GM18499 (cell line): Measurements from ENCODE around the gene SYNJ2.
A peak's percentile ranks its signal among the peaks of the same experiment; 100 is the strongest.

Source experiments
- ATAC-seq: cut with Tn5 transposase; IDR thresholded peaks from one replicate; pipeline ENCODE4 v1.9.1; 2021; ENCODE audit warnings: moderate number of reproducible peaks; ENCODE audit not compliant: insufficient read depth, unreplicated experiment

Gene SYNJ2

DNA sequence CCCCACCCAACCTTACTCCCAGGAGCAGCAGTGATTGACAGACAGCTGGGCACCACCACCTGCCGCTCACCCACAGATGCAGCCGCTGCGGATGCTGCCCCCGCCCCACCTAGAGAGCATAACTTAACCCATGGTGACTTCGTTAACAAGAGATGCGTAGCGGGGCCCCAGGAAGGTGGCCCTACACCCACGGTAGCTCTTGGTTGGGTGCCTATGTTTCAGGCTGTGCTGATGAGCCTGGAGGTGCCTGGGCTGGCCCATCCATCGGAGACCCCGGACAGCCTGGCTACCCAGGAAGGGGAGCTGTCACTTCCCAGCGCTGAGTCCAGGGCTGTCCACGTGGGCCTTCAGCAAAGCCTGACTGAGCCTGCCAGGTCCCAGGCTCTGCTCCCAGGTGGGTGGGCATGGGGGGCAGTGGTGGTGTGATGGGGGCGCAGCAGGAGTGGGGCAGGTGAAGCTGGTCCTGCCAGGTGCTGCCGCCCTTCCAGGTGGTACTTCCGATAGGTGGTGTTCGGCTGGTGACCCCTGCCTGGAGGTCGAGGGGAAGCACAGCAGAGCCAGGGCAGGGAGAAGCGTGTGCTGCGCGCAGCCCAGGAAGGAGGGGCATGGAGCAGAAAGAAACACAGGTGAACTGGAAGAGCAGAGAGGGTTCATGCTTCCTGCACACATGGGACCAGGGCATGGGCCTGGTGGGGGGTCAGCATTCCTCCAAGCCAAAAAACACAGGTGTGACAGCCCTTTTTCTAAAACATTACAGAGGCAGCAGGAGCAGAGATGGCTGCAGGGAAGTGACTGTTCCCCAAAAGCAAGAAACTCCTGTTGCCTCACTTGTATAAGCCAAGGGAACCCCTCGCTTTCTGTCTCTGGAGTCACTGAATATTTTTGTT, 56.9 kb downstream of the SYNJ2 start:
- no peak for ATAC-seq

DNA sequence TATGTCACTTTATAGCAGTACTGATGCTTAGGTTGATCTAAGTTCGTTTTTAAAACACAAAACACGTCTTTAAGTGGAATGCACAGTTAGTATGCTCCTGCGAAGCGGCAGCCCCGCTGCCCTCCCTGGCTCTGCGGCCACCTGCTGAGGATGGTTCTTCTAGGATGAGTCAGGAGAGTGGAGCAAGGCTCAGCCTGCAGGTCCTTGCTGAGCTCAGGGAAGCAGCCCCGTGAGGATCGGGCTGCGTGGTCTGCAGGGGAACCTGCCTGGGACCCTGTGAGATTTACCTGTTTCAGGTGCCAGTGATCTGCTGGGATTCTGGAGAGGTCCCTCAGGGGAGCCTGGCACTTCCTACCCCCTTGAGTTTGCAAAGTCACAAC, 57.5 kb downstream of the SYNJ2 start:
- ATAC-seq: no peak

- ATAC-seq: no peak
Measured at GRCh38 chr6:158039571-158040050, 57.9 kb downstream of the SYNJ2 start.

DNA sequence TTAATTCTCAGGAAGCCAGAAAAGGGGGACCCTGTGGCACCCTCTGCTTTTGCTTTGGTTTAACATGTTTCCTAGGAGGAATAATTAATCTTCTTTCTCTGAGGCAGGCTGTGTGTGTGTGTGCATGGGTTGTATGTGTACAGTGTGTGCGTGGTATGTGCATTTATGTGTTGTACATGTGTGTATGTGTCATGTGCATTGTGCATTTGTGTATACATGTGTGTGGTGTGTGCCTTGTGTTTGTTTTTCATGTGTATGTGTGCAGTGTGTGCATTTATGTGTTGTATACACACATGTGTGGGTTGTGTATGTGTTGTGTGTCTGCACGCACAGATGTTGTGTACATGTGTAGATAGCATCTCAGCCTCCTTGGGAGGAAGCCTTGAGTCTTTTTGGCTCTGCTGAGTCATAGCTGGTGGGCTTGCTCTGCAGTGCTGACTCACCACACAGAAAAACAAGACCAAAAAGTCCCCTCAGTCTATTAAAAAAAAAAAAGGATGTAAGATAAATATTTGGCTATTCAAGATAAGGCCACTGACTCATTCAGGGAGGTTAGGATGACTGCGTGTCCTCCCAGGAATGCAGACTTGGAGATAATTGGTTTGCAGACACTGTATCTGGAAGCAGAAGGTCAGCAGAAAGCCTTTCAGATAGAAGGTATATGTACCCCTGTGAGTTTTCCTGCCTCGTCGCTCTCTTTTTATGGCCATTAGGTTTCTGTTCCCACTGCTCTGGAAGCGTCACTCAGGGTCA, 58.6 kb downstream of the SYNJ2 start:
- peak; percentile 68 for ATAC-seq

DNA sequence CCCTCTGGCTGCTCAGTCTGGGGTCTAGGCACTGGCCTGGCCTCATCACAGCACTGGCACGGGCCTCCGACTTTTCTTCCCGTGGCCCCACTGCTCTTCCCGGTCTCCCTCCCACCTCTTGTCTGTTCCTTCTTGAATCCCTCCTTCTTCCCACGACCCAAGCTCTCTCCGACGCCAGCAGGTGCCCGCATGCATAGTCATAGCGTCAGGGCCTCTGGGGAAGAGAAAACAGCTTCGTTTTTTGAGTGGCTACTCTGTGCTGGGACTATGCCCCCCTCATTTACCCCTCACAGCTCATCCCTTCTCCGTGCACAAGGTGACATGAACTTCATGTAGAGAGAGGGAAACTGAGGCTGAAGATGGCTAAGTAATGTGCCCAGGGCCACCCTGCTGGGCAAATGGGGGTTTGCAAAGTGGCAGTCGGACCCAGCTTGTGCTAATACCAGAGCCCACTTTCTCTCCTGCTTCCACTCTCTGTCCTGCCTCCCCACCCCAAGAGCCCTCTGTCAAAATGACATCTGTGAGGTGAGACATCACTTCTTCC, 59.2 kb downstream of the SYNJ2 start:
- no peak for ATAC-seq

- ATAC-seq: no peak
Measured at GRCh38 chr6:158041370-158041769, 59.7 kb downstream of the SYNJ2 start.

DNA sequence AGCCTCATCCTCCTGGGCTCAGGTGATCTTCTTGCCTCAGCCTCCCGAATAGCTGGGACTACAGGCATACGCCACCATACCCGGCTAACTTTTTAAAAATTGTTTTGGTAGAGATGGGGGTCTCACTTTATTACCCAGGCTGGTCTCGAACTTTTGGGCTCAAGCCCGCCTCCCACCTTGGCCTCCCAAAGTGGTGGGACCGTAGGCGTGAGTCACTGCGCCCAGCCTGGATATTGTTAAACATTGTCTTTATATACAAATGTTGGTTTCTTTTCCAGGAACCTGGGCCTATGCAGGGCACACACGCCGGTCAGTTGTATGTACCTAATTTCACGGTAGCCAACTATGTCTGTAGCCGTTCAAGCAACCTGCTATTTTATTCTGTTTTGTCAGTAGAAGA, 60.1 kb downstream of the SYNJ2 start:
- ATAC-seq: no peak

DNA sequence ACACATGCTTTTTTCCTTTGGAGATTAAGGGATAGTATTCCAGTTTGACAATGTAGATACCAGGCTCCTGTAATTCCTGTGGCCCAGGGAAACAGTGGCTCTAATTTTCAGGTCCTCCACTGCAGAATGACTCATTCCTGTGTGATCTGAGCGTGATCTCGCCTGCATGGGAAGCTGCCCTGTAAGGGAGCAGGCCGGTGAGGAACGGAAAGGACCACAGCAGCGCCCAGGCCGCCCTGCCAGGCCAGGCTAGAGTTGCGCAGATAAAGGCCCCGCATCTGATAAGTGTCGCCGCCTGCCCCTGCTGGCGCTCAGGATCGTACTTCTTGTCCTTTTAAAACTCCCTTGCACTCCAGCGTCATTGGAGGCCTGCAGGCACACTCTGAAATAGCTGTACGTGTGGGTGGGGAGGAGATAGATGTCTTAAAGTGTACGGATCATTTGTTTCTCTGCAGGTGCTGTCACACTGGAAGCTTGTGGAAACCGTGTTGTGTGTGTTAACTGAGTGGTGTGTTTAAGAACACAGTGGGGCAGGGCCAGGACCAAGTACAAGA, 60.7 kb downstream of the SYNJ2 start:
- no peak for ATAC-seq

GRCh38 chr6:158043008-158043407, 61.3 kb downstream of the SYNJ2 start:
- no peak for ATAC-seq

DNA sequence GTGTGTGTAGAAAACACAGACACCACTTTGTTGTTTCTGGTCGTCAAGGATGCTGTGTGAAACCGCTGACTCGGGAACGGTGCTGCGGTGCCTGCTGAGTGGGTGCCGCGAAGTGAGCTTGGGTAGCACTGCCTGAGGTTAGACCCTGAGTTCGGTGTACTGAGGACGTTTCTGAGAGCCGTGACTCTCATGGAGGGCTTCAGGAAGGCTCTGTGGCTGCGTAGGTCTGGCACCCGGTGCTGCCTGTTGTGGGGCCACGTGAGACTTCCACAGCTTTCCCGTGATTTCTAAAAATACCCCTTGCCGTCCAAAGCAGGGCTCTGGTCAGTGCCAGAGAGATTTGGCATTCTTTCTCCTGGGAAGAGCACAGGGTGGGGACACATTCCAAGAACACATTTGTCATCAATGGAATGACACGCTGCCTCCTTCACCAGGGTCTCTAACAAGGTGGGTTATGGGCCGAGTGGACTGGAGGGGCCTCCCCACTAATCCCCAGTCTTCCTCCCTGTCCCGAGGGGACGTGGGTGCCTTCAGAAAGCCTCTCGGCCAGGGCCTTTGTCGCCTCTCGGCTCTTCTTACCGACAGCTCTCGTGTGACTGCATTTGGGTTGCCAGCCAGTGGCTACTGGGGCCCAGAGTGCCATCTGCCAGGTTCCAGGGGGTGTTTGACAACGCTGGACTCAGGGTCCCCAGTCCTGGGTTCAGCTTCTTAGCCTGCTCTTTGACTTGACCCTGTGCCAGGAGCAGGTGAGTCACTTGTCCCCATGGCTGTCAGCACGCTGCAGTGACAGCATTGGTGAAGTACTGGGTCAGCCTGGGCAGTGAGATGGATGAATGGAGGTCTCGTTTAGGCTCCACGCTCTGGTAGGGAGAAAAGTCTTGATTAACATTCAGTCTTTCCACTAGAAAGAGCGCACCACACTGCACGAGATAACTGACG, 62.2 kb downstream of the SYNJ2 start:
- no peak for ATAC-seq

DNA sequence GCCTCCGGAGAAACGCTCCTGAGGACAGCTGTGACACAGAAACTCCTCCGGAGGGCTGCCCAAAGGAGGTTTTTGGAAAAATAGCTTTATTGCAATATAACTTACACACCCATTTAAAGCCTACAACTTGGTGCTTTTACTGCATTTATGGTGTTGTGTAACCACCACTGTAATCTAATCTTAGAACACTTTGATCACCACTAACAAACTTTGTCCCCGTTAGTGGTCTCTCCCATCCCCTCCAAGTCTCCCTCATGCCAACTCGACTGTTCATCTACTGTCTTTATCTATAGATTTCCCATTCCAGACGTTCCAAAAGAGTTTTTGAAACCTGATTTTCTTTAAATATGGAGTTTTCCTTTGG, 62.8 kb downstream of the SYNJ2 start:
- no peak for ATAC-seq

- ATAC-seq: no peak
Measured at GRCh38 chr6:158046201-158047126, 64.8 kb downstream of the SYNJ2 start.

DNA sequence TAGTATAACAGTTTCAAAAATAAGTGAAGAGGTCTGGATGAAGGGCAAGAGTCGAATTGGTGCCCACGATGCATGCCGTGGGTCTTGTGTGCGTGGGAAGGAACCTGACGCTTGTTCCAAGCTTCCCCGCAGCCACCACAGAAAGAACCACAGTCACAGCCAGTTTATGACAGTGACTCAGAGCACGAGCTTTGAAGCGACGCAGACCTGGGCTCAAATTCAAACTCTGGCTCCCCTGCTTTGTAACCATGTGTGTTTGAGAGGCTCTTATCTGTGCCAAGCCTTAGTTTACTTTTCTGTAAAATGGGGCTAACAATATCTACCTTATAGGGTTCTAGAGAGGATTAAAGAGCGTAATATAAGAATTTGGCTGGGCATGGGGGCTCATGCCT, 65.5 kb downstream of the SYNJ2 start:
- ATAC-seq: no peak

- no peak for ATAC-seq
Measured at GRCh38 chr6:158047563-158048323, 66.1 kb downstream of the SYNJ2 start.

GRCh38 chr6:158048589-158048988, 66.9 kb downstream of the SYNJ2 start:
- no peak for ATAC-seq

- no peak for ATAC-seq
Measured at GRCh38 chr6:158049055-158050028, 67.7 kb downstream of the SYNJ2 start.

- no peak for ATAC-seq
Measured at GRCh38 chr6:158050107-158050735, 68.6 kb downstream of the SYNJ2 start.
